Caco-2 (cell line): ENCODE results near the gene LRP8. TPM values are rescaled to one million over a fixed set of nuclear protein-coding genes. Genes with fewer than 3 reads are reported as not detected.
"Not testable (repeated sequence)": the region's sequence is repeated elsewhere in the genome, so short reads cannot be mapped to it uniquely, and the experiment has no call there.

Experiments
- BruUV-seq: library from RNA; stranded (reverse); fragments of 400-500 nt; replicated peaks from 2 replicates; lab custom pipeline; 2021; lab: Mats Ljungman, UMichigan
- CTCF ChIA-PET: fragments of 300-600 bp; sonication (Branson Sonifier 250); formaldehyde crosslinking; loops from one replicate; lab custom pipeline; 2022; ENCODE audit warnings: antibody characterized with exemption; lab: Charles Lee
- POLR2A ChIA-PET: fragments of 300-600 bp; sonication (Branson Sonifier 250); formaldehyde crosslinking; loops from one replicate; lab custom pipeline; 2022; ENCODE audit warnings: antibody characterized with exemption; lab: Charles Lee
- DNase-seq, 2 experiments: peaks; one replicate each; pipeline versions ENCODE4 v3.0.0 to v3.0.0-alpha.2; 2020 to 2022
- H3K27me3 ChIP-seq: replicated peaks from 2 replicates; pipeline ENCODE4 v1.6.0; 2011; ENCODE audit warnings: low read length; ENCODE audit not compliant: control insufficient read depth, insufficient read depth
- H3K36me3 ChIP-seq: 2 replicates; pipeline ENCODE4 v1.5.1; 2011; ENCODE audit warnings: low read length; ENCODE audit not compliant: control insufficient read depth, insufficient read depth
- H3K4me1 ChIP-seq: fragments of 250-450 bp; sonication (Bioruptor Pico); 2 replicates; pipeline ENCODE4 v1.5.1; 2020; ENCODE audit warnings: mild to moderate bottlenecking
- H3K4me3 ChIP-seq: 2 replicates; pipeline ENCODE4 v1.5.1; 2011; ENCODE audit warnings: low read depth, mild to moderate bottlenecking, control low read depth, low read length
- H3K9me3 ChIP-seq: fragments of 250-450 bp; sonication (Bioruptor Pico); 2 replicates; pipeline ENCODE4 v1.5.1; 2020; ENCODE audit warnings: mild to moderate bottlenecking, moderate library complexity
- H3K27ac Mint-ChIP-seq: one replicate; pipeline ENCODE4 v1.8.0; 2022; ENCODE audit warnings: mixed read lengths; ENCODE audit not compliant: unreplicated experiment
- H3K27me3 Mint-ChIP-seq: one replicate; pipeline ENCODE4 v1.8.0; 2022; ENCODE audit warnings: mixed read lengths; ENCODE audit not compliant: insufficient read depth, unreplicated experiment
- H3K36me3 Mint-ChIP-seq: one replicate; pipeline ENCODE4 v1.8.0; 2022; ENCODE audit warnings: mild to moderate bottlenecking, mixed read lengths; ENCODE audit not compliant: insufficient read depth, unreplicated experiment
- H3K4me1 Mint-ChIP-seq: one replicate; pipeline ENCODE4 v1.8.0; 2022; ENCODE audit warnings: low read depth, mixed read lengths; ENCODE audit not compliant: unreplicated experiment
- H3K4me3 Mint-ChIP-seq: one replicate; pipeline ENCODE4 v1.8.0; 2022; ENCODE audit warnings: mild to moderate bottlenecking, moderate library complexity, mixed read lengths; ENCODE audit not compliant: unreplicated experiment
- H3K9me3 Mint-ChIP-seq: one replicate; pipeline ENCODE4 v1.8.0; 2022; ENCODE audit warnings: mixed read lengths; ENCODE audit not compliant: unreplicated experiment
- CTCF ChIP-seq, 2 experiments: fragments of 200-600 bp in 1 of 2; IDR thresholded peaks; 1 replicate in 1 of 2; 2 replicates in 1 of 2; pipeline versions ENCODE4 v1.5.1 to v1.8.0; 2011 to 2022; ENCODE audit warnings: antibody characterized with exemption in 1 of 2, control low read depth in 1 of 2, inconsistent platforms in 1 of 2, low read depth in 1 of 2, low read length in 1 of 2, mild to moderate bottlenecking in 1 of 2, moderate library complexity in 1 of 2; ENCODE audit not compliant: insufficient read depth in 1 of 2, severe bottlenecking in 1 of 2, unreplicated experiment in 1 of 2
- intact Hi-C: fragments of 100-400 bp; cut with micrococcal nuclease; formaldehyde crosslinking; loops from one replicate; pipeline ENCODE4 v1.10.0; 2022; ENCODE audit not compliant: unreplicated experiment
- total RNA-seq: library from RNA; stranded (reverse); gene quantifications from 2 replicates; pipeline ENCODE4 v1.2.3, GENCODE V29; 2022

The LRP8 gene
- total RNA-seq, 1 experiment from 2014 or later, result 11.8 TPM

- CTCF ChIA-PET, result no interaction called here
- DNase-seq, result no peak
- POLR2A ChIA-PET, result no interaction called here
- TF ChIP-seq CTCF (IDR thresholded peaks at IDR 0.05; ENCODE audit: insufficient read depth in 1 of 2, low read depth in 1 of 2, low read length in 1 of 2, severe bottlenecking in 1 of 2, unreplicated experiment in 1 of 2), result no peak
- H3K4me3 ChIP-seq, result no peak overlapping the region
- intact Hi-C loops, result no loop called here
- H3K27ac Mint-ChIP-seq, result no peak overlapping the region
- no peaks in the 10 kb centered on the region for H3K36me3 Mint-ChIP-seq
- no peaks in the 10 kb centered on the region for H3K9me3 Mint-ChIP-seq
- H3K9me3 ChIP-seq, result no peaks in the 10 kb centered on the region
- no peaks in the 10 kb centered on the region for H3K36me3 ChIP-seq
- H3K27me3 ChIP-seq, result no peaks in the 10 kb centered on the region
- no peaks in the 10 kb centered on the region for H3K4me1 ChIP-seq
- no peaks in the 10 kb centered on the region for H3K27me3 Mint-ChIP-seq
- H3K4me1 Mint-ChIP-seq, result no peaks in the 10 kb centered on the region
- BruUV-seq, result no TSS peak
- no peak overlapping the region for H3K4me3 Mint-ChIP-seq
Observed at GRCh38 chr1:53284224-53285020, 43.4 kb downstream of the LRP8 start.

GRCh38 chr1:53283156-53283555, 44.7 kb downstream of the LRP8 start:
- H3K36me3 ChIP-seq, H3K9me3 ChIP-seq, H3K27ac Mint-ChIP-seq, DNase-seq, H3K36me3 Mint-ChIP-seq, H3K27me3 ChIP-seq, intact Hi-C loops, H3K4me3 Mint-ChIP-seq, H3K4me1 Mint-ChIP-seq, BruUV-seq, H3K4me3 ChIP-seq, H3K4me1 ChIP-seq, H3K27me3 Mint-ChIP-seq, POLR2A ChIA-PET, H3K9me3 Mint-ChIP-seq, CTCF ChIA-PET: not testable (repeated sequence)

- Histone ChIP-seq H3K4me1 (no peaks in the 10 kb centered on the region), H3K36me3 (no peaks in the 10 kb centered on the region), H3K27me3 (no peaks in the 10 kb centered on the region), H3K4me3 (no peak overlapping the region), H3K9me3 (no peaks in the 10 kb centered on the region)
- no peaks in the 10 kb centered on the region for H3K9me3 Mint-ChIP-seq
- no peak for DNase-seq
- intact Hi-C loops, result no loop called here
- peaks cover 6% of the 10 kb centered on the region for H3K36me3 Mint-ChIP-seq
- TF ChIP-seq CTCF (IDR thresholded peaks at IDR 0.05; ENCODE audit: insufficient read depth in 1 of 2, low read depth in 1 of 2, low read length in 1 of 2, severe bottlenecking in 1 of 2, unreplicated experiment in 1 of 2), result no peak
- POLR2A ChIA-PET, result no interaction called here
- H3K4me1 Mint-ChIP-seq, result no peaks in the 10 kb centered on the region
- H3K27ac Mint-ChIP-seq, result no peak overlapping the region
- CTCF ChIA-PET, result interaction anchor here (0.6 kb wide), 1 partner anchor 93 kb away, joined by 4 read pairs; no protein-coding TSS in a partner anchor
- BruUV-seq, result no TSS peak
- H3K27me3 Mint-ChIP-seq, result no peaks in the 10 kb centered on the region
- H3K4me3 Mint-ChIP-seq, result no peak overlapping the region
Observed at GRCh38 chr1:53281133-53281532, 46.7 kb downstream of the LRP8 start.
